SK-N-SH (cell line): Measurements from ENCODE around the gene AFMID. TPM values are rescaled to one million over a fixed set of nuclear protein-coding genes. Genes with fewer than 3 reads are reported as not detected.
"Not testable (repeated sequence)": the region's sequence is repeated elsewhere in the genome, so short reads cannot be mapped to it uniquely, and the experiment has no call there.

ENCODE experiments used
- CTCF ChIA-PET: fragments of 300-600, 350-600 bp; formaldehyde crosslinking; extraction: SDS; loops from one replicate; lab custom pipeline; 2021; lab: Yijun Ruan, JAX
- POLR2A ChIA-PET: fragments of 350-600 bp; sonication (Branson Sonifier 250); formaldehyde crosslinking; extraction: SDS; loops from one replicate; lab custom pipeline; 2020; ENCODE audit warnings: antibody characterized with exemption, inconsistent platforms; lab: Yijun Ruan, JAX
- DNase-seq: peaks from one replicate; pipeline ENCODE4 v3.0.0; 2012
- H2AFZ ChIP-seq: fragments of 200-600 bp; sonication (generic); 2 replicates; pipeline ENCODE4 v1.8.1; 2016; ENCODE audit warnings: antibody characterized with exemption, mild to moderate bottlenecking, low read depth
- H3F3A ChIP-seq: fragments of 200-600 bp; sonication (generic); replicated peaks from 2 replicates; pipeline ENCODE3; 2016; ENCODE audit warnings: antibody characterized with exemption, mild to moderate bottlenecking; ENCODE audit not compliant: insufficient read depth
- H3K27ac ChIP-seq, 2 experiments: fragments of 200-500 bp in 1 of 2; fragments of 200-600 bp in 1 of 2; sonication (Bioruptor generic) in 1 of 2; sonication (generic), shearing (Covaris generic) in 1 of 2; 2 replicates each; pipeline versions ENCODE4 v1.5.1 to v1.6.1; 2014 to 2016; ENCODE audit warnings: low read depth in 2 of 2, inconsistent platforms in 1 of 2, low read length in 1 of 2, mild to moderate bottlenecking in 1 of 2, mixed read lengths in 1 of 2
- H3K27me3 ChIP-seq: fragments of 200-600 bp; sonication (generic), shearing (Covaris generic); 2 replicates; pipeline ENCODE4 v1.6.1; 2016; ENCODE audit warnings: mixed run types; ENCODE audit not compliant: insufficient read depth
- H3K36me3 ChIP-seq, 2 experiments: fragments of 200-500 bp in 1 of 2; fragments of 200-600 bp in 1 of 2; sonication (Bioruptor generic) in 1 of 2; sonication (generic) in 1 of 2; replicated peaks in 1 of 2; 2 replicates each; pipeline versions ENCODE3 to v1.5.1; 2014 to 2016; ENCODE audit warnings: low read length in 1 of 2, mild to moderate bottlenecking in 1 of 2; ENCODE audit not compliant: insufficient read depth in 2 of 2, control insufficient read depth in 1 of 2
- H3K4me1 ChIP-seq, 2 experiments: fragments of 200-500 bp in 1 of 2; fragments of 200-600 bp in 1 of 2; sonication (Bioruptor generic) in 1 of 2; sonication (generic), shearing (Covaris generic) in 1 of 2; 2 replicates each; pipeline versions ENCODE4 v1.5.1 to v1.6.1; 2014 to 2016; ENCODE audit warnings: low read depth in 1 of 2, low read length in 1 of 2, mixed run types in 1 of 2; ENCODE audit not compliant: insufficient read depth in 2 of 2, control insufficient read depth in 1 of 2
- H3K4me2 ChIP-seq: fragments of 200-600 bp; sonication (generic), shearing (Covaris generic); 2 replicates; pipeline ENCODE4 v1.6.1; 2017; ENCODE audit warnings: mixed run types
- H3K4me3 ChIP-seq, 2 experiments: fragments of 200-500 bp in 1 of 2; fragments of 200-600 bp in 1 of 2; sonication (Bioruptor generic) in 1 of 2; sonication (generic), shearing (Covaris generic) in 1 of 2; 2 replicates each; pipeline versions ENCODE4 v1.5.1 to v1.8.1; 2014 to 2016; ENCODE audit warnings: low read depth in 2 of 2, inconsistent platforms in 1 of 2, low read length in 1 of 2, mild to moderate bottlenecking in 1 of 2, mixed read lengths in 1 of 2, moderate library complexity in 1 of 2
- H3K79me2 ChIP-seq: fragments of 200-600 bp; sonication (generic); 2 replicates; pipeline ENCODE4 v1.8.1; 2017; ENCODE audit warnings: mild to moderate bottlenecking; ENCODE audit not compliant: insufficient read depth
- H3K9ac ChIP-seq: fragments of 200-600 bp; sonication (generic); 2 replicates; pipeline ENCODE4 v1.6.1; 2017; ENCODE audit warnings: mixed run types
- H3K9me2 ChIP-seq: fragments of 200-600 bp; sonication (generic); 2 replicates; pipeline ENCODE4 v1.6.1; 2017; ENCODE audit warnings: mixed run types
- H3K9me3 ChIP-seq: fragments of 200-600 bp; sonication (generic); 2 replicates; pipeline ENCODE4 v1.6.1; 2017; ENCODE audit warnings: mixed run types, mild to moderate bottlenecking, moderate library complexity
- H4K20me1 ChIP-seq: fragments of 200-600 bp; sonication (generic); 2 replicates; pipeline ENCODE4 v1.6.1; 2017; ENCODE audit warnings: mild to moderate bottlenecking, mixed run types; ENCODE audit not compliant: insufficient read depth
- CHD2 ChIP-seq: fragments of 150-350 bp; IDR thresholded peaks from 2 replicates; pipeline ENCODE4 v1.6.1; 2018; ENCODE audit warnings: low read length; ENCODE audit not compliant: partially characterized antibody
- ELF1 ChIP-seq: IDR thresholded peaks from 2 replicates; pipeline ENCODE4 v1.4.0; 2012
- GATA2 ChIP-seq: sonication (generic); formaldehyde crosslinking; IDR thresholded peaks from 2 replicates; pipeline ENCODE4 v1.5.0; 2020; ENCODE audit warnings: mild to moderate bottlenecking, missing genetic modification reagents
- JUND ChIP-seq: IDR thresholded peaks from 2 replicates; pipeline ENCODE4 v1.4.0; 2012
- MXI1 ChIP-seq: IDR thresholded peaks from 2 replicates; pipeline ENCODE4 v1.6.1; 2012; ENCODE audit warnings: mild to moderate bottlenecking, low read depth, low read length, improper control_type of control experiment
- NFIC ChIP-seq: IDR thresholded peaks from 2 replicates; pipeline ENCODE4 v1.4.0; 2012; ENCODE audit warnings: borderline replicate concordance
- POLR2AphosphoS5 ChIP-seq: IDR thresholded peaks from 2 replicates; pipeline ENCODE4 v1.6.1; 2012; ENCODE audit warnings: low read depth, low read length
- RAD21 ChIP-seq: IDR thresholded peaks from 2 replicates; pipeline ENCODE4 v1.6.1; 2012; ENCODE audit warnings: mild to moderate bottlenecking, low read length
- RCOR1 ChIP-seq: fragments of 150-350 bp; IDR thresholded peaks from 2 replicates; pipeline ENCODE4 v1.6.1; 2017; ENCODE audit warnings: antibody characterized with exemption, low read length
- RXRA ChIP-seq: IDR thresholded peaks from 2 replicates; pipeline ENCODE4 v1.4.0; 2012; ENCODE audit warnings: low read depth, mild to moderate bottlenecking, borderline replicate concordance
- USF2 ChIP-seq: fragments of 150-350 bp; IDR thresholded peaks from 2 replicates; pipeline ENCODE4 v1.6.1; 2017; ENCODE audit warnings: antibody characterized with exemption, low read length, low read depth, borderline replicate concordance
- WGBS: methylation state at CpG from one replicate; pipeline ENCODE4 v1.1.6; 2017; ENCODE audit warnings: low lambda C conversion rate; 5-methylcytosine and 5-hydroxymethylcytosine counted together
- polyA plus RNA-seq, 3 experiments: library from polyadenylated mRNA; depleted of rRNA; stranded (reverse); fragments of >200 nt; gene quantifications; 2 replicates each; pipeline ENCODE4 v1.2.3, GENCODE V29; 2012
- TF ChIP-seq, protein P1 (sequence below): IDR thresholded peaks from 2 replicates; pipeline ENCODE4; 2012
- TF ChIP-seq, protein P2 (sequence below): IDR thresholded peaks from 2 replicates; pipeline ENCODE4 v1.6.1; 2012; ENCODE audit warnings: mild to moderate bottlenecking, low read depth, low read length, moderate library complexity

The AFMID gene
- polyA plus RNA-seq, 1 of the 3 experiments (the other 2 are of a cell fraction) = 44.4 TPM

GRCh38 chr17:78252701-78253635, 65.8 kb downstream of the AFMID start:
- WGBS = 91% methylated on average over 14 of the region's 15 CpGs
- peak overlapping the region in 1 of 2 experiments; percentile 82; a peak in 1 of 4 replicates for H3K27ac ChIP-seq
- no peak overlapping the region for H3K9ac ChIP-seq
- no peaks in the 10 kb centered on the region for H3K9me3 ChIP-seq
- H3K36me3 ChIP-seq = no peaks in the 10 kb centered on the region
- H3K4me1 ChIP-seq = peaks cover 0 to 82% of the 10 kb centered on the region in 2 experiments; a peak in 2 of 4 replicates
- no peaks in the 10 kb centered on the region for H3K9me2 ChIP-seq
- no peak overlapping the region for H3K4me3 ChIP-seq
- no peak overlapping the region for H2AFZ ChIP-seq
- ChIA-PET POLR2A (no interaction called here), CTCF (interaction anchor here (1.0 to 8.9 kb wide), 13 partner anchors 12 to 288 kb away, joined by 3 to 196 read pairs (median 55); partner anchors contain the start of genes AFMID, SOCS3 and TK1)
- no peak for DNase-seq
- H3K79me2 ChIP-seq = no peaks in the 10 kb centered on the region
- H4K20me1 ChIP-seq = no peaks in the 10 kb centered on the region
- no peak overlapping the region for H3K4me2 ChIP-seq
- no peaks in the 10 kb centered on the region for H3K27me3 ChIP-seq
- H3F3A ChIP-seq = peaks cover 7% of the 10 kb centered on the region
- TF ChIP-seq RCOR1 = no peak
- no peak for TF ChIP-seq NFIC
- TF ChIP-seq GATA2 (CRISPR knock-in tag) = no peak
- TF ChIP-seq CHD2 = no peak
- no peak for TF ChIP-seq RAD21
- no peak for TF ChIP-seq MXI1
- TF ChIP-seq ELF1 = no peak
- no peak for TF ChIP-seq RXRA

DNA sequence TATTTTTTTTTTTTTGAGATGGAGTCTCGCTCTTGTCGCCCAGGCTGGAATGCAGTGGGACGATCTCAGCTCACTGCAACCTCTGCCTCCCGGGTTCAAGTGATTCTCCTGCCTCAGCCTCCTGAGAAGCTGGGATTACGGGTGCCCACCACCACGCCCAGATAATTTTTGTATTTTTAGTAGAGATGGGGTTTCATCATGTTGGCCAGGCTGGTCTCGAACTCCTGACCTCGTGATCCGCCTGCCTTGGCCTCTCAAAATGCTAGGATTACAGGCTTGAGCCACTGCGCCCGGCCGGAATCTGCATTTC, 66.4 kb downstream of the AFMID start:
- WGBS = 88% methylated on average over 12 of the region's 12 CpGs
- H3K27me3 ChIP-seq, H3K9ac ChIP-seq, H3F3A ChIP-seq, DNase-seq, H3K79me2 ChIP-seq, H4K20me1 ChIP-seq, H3K36me3 ChIP-seq, H3K9me2 ChIP-seq, H3K9me3 ChIP-seq, POLR2A ChIA-PET: not testable (repeated sequence)
- Histone ChIP-seq H3K27ac (peak overlapping the region in 1 of 2 experiments; percentile 94; a peak in 2 of 4 replicates), H3K4me3 (peak overlapping the region; percentile 78 to 99), H2AFZ (peak overlapping the region; percentile 98), H3K4me2 (peak overlapping the region; percentile 99), H3K4me1 (peaks cover 5 to 85% of the 10 kb centered on the region in 2 experiments; a peak in 2 of 4 replicates)
- CTCF ChIA-PET = interaction anchor here (1.0 to 5.9 kb wide), 6 partner anchors 11 to 169 kb away, joined by 3 to 86 read pairs (median 40); partner anchors contain the start of gene SOCS3

DNA sequence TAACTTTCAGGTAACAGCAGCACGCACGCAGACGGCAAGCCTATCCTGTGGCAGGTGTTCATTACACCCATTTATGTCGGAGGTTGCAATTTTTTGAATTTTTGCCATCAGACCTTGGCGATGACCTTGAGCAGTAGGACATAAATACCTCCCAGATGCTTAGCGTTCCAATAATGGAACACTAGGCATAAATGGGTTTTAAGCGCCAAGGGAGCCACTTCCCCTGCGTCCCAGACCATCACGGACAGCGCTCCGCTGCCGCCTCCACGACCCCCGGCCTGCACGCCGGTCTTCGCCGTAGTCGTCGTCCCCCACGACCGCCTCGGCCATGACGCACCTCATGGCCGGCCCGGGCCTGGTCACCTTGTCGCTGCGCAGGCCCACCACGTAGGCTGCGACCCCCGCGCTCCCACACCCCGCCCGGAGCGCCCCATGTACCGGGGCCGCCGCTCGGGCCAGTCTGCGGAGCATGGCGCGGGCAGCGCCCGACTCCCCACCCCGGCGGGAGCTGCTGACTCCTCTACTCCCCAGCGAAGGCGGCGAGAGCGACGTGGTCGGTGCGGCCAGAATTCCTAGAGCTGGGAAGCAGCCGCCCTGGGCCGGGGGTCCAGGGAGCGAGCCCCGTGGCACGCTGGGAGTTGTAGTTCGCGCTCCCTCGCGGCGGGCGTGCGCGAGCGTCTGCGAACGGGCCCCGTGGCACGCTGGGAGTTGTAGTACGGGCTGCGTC, 66.9 kb downstream of the AFMID start:
- Histone ChIP-seq H3K36me3 (no peaks in the 10 kb centered on the region), H2AFZ (peak overlapping the region; percentile 98), H3K79me2 (no peaks in the 10 kb centered on the region), H3K27ac (peak overlapping the region in 1 of 2 experiments; percentile 94; a peak in 2 of 4 replicates), H3F3A (peaks cover 7% of the 10 kb centered on the region), H3K4me1 (peaks cover 5 to 89% of the 10 kb centered on the region in 2 experiments; a peak in 2 of 4 replicates), H3K9me2 (no peaks in the 10 kb centered on the region), H3K9ac (peak overlapping the region; percentile 91), H3K27me3 (no peaks in the 10 kb centered on the region), H3K4me3 (peak overlapping the region; percentile 78 to 99), H3K9me3 (no peaks in the 10 kb centered on the region), H4K20me1 (no peaks in the 10 kb centered on the region), H3K4me2 (peak overlapping the region; percentile 99)
- ChIA-PET CTCF (interaction anchor here (0.6 to 4.8 kb wide), 14 partner anchors 12 to 238 kb away, joined by 3 to 30 read pairs (median 4); no protein-coding TSS in a partner anchor), POLR2A (interaction anchor here (0.6 to 1.8 kb wide), 8 partner anchors 9 to 630 kb away, joined by 3 to 10 read pairs (median 4); partner anchors contain the start of gene SOCS3)
- 15% methylated on average over 47 of the region's 73 CpGs for WGBS
- DNase-seq = peak; percentile 99
- TF ChIP-seq MXI1 (peak; percentile 31; the same call in 1 of the 2 replicates), JUND (no peak), USF2 (0 out of 2 replicates have a peak, but pooled peaks have one; percentile 6), POLR2AphosphoS5 (peak; percentile 60)
- TF ChIP-seq, protein P1, sequence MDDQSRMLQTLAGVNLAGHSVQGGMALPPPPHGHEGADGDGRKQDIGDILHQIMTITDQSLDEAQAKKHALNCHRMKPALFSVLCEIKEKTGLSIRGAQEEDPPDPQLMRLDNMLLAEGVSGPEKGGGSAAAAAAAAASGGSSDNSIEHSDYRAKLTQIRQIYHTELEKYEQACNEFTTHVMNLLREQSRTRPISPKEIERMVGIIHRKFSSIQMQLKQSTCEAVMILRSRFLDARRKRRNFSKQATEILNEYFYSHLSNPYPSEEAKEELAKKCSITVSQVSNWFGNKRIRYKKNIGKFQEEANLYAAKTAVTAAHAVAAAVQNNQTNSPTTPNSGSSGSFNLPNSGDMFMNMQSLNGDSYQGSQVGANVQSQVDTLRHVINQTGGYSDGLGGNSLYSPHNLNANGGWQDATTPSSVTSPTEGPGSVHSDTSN = no peak
- TF ChIP-seq, protein P2, sequence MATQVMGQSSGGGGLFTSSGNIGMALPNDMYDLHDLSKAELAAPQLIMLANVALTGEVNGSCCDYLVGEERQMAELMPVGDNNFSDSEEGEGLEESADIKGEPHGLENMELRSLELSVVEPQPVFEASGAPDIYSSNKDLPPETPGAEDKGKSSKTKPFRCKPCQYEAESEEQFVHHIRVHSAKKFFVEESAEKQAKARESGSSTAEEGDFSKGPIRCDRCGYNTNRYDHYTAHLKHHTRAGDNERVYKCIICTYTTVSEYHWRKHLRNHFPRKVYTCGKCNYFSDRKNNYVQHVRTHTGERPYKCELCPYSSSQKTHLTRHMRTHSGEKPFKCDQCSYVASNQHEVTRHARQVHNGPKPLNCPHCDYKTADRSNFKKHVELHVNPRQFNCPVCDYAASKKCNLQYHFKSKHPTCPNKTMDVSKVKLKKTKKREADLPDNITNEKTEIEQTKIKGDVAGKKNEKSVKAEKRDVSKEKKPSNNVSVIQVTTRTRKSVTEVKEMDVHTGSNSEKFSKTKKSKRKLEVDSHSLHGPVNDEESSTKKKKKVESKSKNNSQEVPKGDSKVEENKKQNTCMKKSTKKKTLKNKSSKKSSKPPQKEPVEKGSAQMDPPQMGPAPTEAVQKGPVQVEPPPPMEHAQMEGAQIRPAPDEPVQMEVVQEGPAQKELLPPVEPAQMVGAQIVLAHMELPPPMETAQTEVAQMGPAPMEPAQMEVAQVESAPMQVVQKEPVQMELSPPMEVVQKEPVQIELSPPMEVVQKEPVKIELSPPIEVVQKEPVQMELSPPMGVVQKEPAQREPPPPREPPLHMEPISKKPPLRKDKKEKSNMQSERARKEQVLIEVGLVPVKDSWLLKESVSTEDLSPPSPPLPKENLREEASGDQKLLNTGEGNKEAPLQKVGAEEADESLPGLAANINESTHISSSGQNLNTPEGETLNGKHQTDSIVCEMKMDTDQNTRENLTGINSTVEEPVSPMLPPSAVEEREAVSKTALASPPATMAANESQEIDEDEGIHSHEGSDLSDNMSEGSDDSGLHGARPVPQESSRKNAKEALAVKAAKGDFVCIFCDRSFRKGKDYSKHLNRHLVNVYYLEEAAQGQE = no peak
